NCI-H69 (cell line): Measurements from ENCODE around the gene IFIT3.
"Not testable (repeated sequence)": the region's sequence is repeated elsewhere in the genome, so short reads cannot be mapped to it uniquely, and the experiment has no call there.

Source experiments
- DNase-seq: peaks from one replicate; lab custom pipeline; 2025; lab: John Stamatoyannopoulos, UW

The IFIT3 gene

GRCh38 chr10:89336241-89336640 is 8.4 kb downstream of the IFIT3 start:
- no peak for DNase-seq

- DNase-seq: no peak
These were observed 9.7 kb downstream of the IFIT3 start for GRCh38 chr10:89337484-89337883.

- DNase-seq: no peak
These were observed 10.9 kb downstream of the IFIT3 start for GRCh38 chr10:89338713-89339112.

DNA sequence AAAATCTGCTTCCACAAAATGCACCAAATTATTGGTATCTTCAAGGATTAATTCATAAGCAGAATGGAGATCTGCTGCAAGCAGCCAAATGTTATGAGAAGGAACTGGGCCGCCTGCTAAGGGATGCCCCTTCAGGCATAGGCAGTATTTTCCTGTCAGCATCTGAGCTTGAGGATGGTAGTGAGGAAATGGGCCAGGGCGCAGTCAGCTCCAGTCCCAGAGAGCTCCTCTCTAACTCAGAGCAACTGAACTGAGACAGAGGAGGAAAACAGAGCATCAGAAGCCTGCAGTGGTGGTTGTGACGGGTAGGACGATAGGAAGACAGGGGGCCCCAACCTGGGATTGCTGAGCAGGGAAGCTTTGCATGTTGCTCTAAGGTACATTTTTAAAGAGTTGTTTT is 12.1 kb downstream of the IFIT3 start:
- DNase-seq: no peak

DNA sequence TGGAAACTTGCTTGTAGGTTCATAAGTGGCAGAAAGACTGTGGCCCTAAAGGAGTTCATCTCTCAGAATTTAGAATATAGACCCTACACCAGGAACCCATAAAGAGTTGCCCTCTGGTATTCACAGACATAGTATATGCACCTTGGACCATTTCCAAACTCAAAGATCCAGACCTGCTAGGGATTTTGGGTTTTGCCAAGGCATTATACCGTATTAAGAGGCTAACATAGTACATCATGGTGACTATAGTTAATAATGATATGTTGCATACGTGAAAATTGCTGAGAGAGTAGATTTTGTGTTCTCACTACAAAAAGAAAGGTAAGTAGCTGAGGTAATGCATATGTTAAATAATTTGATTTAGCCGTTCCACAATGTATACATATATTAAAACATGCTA is 13.9 kb downstream of the IFIT3 start:
- DNase-seq: no peak

DNA sequence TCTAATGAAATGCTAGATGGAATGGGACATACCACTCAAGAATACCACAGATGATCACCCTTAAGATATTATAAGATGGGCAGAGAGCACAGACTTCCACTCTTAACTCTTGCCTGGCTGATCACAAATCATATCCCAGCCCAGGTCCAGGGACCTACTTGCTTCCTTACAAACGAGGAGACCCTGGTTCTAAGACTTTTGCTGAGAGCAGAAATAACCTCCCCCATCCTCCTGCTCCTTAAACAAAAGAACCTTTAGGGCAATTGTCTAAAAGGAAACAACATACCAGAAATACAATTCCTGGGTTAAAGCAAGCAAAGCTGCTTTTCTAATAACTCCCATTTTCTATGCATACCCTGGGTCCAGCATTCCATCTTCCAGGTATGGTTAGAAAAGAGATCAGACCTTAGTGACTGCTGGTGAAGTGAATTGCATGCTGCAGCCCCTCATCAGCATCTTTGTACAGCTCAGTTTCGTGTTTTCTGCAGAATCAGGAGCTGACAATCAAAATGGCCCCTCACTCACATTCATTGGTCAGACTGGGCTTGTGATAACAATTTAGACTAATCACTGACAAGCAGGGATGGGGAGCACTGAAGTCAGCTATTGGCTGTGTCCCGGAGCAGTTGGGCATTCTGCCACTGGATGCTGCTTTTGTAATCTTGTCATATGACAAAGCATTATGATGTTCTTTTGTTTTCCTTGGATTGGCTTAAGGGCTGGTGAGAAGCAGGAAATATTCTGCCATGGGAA is 14.6 kb downstream of the IFIT3 start:
- peak; percentile 14 for DNase-seq

DNA sequence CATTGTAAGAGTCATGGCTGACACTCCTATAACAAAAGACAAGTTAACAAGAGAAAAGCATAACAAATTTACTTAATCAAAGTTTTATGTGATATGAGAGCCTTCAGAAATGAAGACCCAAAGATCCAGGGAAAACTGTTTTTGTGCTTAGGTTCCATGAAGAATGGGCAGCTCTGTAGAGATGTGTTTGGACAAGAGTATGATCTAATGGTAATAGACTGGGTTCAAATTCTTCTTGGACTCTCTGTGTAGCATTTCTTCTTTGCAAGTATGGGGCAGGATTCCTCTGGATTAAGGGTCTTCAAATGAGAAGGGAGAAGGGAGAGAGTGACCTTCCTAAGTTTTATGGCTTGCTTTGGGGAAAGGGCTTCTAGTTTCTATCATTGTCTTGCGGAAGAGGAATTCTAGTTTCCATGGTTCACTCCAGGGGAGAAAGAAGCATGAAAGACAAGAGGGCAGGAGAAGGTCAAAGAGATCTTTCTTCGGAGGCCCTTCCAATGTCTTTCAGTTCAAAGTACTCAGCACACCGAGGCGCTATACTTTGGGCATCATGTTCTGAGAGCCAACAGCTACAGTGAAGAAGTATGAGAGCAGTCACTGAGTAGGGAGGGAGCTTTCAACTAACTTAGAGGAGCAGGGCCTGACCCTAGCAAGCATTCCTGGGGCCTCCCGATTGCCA is 15.4 kb downstream of the IFIT3 start:
- DNase-seq: no peak

GRCh38 chr10:89344156-89344555 is 16.4 kb downstream of the IFIT3 start:
- no peak for DNase-seq

DNA sequence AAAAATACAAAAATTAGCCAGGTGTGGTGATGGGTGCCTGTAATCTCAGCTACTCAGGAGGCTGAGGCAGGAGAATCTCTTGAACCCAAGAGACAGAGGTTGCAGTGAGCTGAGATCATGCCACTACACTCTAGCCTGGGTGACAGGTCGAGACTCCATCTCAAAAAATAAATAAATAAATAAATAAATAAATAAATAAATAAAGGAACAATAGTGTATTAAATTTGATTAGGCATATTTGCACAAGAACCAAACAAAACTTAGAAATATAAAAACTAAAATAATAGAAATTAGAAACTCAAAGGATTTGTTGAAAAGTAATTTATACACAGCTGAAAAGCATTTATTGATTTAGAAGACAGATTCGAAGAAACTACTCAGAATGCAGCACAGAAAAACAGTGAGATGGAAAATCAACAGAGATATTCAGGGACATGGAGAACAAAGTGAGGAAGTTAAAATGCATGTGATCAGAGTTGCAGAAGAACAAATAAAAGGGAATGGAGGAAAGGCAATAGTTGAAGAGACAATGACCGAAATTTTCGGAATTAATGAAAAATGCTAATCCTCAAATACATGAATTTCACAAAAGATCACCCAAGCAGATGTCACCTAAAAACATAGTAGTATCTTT is 17.7 kb downstream of the IFIT3 start:
- no peak for DNase-seq

DNA sequence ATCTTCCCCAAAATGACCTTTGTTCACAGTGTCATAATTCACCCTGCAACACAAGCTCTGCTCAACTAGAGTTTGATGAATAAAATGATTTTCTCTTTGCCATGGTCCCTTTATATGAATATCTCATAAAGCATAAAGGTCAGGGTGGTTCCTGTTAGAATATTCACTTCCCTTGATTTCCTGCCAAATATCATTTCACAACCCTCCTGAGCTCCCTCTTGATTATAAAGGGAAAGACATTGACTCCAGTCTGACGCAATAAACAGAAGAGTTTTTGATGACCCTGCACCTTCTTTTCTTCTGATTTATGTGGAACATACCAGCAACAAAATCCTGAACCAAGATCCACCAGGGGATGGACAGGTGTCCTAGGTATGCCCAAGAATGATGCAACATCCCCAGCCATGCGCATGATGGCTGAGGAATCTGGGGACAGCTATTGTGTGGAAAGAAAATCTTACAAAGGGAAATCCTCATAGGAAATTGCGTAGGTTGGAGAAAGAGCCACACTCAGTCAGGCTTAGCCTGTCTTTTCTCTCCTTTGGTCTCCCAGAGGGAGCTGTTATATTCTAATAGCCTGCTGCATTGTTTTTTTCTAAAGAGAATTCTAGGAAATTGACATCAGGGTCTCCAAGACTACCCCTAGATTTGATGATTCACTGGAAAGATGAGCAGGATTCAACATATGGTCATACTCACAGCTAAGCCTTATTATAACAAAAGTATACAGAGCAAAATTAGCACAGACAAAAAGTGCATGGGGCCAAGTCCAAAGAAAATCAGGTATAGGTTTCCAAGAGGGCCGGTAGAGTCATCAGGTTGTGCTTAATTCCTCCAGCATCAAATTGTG is 18.8 kb downstream of the IFIT3 start:
- no peak for DNase-seq

DNA sequence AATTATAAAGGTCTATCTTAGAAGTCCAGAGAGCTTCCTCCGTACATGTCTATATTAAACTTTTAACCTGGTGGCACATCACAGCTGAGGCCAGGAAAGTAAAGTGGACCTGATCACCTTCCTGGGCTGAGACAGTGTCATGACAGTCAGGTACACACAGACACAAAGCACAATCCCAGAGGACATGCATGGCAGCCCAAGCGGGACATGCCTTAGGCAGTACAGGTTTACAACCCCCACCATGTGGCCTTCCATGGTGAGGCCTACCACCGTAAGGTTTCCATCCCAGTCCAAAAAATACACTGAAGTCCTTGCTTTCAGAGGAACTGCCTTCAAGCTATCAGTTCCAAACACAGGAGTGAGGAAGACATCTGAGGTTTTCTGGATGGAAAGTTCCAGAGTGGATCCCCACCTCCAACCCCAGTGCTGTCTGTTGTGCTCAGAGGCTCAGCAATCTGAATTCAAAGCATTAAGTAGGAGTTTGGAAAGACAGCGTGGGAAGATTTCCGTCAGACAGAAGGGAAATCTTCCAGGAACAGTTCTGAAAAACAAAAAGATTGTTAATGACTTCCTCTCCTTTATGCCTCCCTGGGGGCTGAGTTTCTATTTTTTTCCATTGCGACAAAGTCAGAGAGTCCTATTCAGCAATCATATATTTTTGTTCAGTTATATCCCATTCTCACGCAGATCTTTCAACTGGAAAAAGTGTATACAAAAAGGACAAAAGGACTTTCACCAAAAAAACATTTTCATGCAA is 20.1 kb downstream of the IFIT3 start:
- DNase-seq: no peak

GRCh38 chr10:89348481-89348880 is 20.7 kb downstream of the IFIT3 start:
- no peak for DNase-seq

DNA sequence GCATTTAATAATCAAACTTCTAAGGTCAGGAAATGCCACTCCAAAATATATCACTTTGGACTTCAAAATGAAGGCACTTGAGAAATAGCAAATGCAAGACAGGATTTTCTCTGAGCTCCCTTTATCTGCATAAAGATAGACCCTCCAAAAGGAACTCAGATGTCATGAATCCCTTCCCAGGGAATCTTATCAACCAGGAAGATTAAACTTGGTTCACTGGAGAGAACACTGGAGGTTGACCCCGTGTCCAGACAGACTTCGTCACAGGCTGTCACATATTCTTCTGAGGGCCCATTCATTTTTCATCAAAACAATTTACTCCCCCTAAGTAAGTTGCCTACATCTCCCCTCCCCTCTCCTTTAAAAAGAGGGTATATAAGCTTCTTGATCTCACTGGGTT is 21.2 kb downstream of the IFIT3 start:
- no peak for DNase-seq

GRCh38 chr10:89350631-89351315 is 23.0 kb downstream of the IFIT3 start:
- not testable (repeated sequence) for DNase-seq

- no peak for DNase-seq
These were observed 23.6 kb downstream of the IFIT3 start for GRCh38 chr10:89351412-89351779.

DNA sequence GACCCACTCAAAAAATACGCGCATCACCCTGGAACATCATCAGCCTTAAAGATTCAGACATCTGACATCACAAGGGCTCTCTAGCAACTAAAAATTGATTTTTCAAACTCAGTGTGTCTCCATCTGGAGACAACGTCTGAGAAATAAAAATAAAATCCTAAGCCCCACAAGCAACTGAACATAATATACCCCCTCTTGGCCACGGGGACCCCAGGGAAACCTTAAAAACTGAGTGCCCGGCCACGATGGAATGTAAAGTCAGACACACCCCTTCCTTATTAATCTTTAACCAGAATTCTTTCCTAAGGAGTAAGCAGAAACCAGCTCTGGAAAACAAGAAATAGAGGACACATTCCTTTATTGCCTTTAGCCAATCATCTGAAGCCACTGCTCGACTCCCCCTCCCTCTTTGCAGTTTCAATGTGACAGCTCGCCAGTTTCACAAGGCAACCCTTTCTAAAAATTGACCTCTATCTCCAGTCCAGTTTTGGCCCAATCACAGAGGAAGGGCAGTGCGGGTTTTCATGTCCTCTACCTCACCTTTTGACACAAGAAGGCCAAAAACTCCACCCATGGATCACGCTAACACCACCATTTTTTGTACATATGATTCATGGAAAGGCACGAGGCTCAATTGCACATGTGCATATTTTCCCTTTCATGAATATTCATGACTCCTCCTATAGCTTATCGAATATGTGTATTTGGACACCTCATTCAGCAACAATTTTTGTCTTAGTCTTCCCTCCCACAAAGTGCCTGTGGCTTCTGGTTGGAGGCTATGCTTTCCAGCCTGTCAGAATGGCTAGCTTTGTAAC is 24.2 kb downstream of the IFIT3 start:
- DNase-seq: no peak

DNA sequence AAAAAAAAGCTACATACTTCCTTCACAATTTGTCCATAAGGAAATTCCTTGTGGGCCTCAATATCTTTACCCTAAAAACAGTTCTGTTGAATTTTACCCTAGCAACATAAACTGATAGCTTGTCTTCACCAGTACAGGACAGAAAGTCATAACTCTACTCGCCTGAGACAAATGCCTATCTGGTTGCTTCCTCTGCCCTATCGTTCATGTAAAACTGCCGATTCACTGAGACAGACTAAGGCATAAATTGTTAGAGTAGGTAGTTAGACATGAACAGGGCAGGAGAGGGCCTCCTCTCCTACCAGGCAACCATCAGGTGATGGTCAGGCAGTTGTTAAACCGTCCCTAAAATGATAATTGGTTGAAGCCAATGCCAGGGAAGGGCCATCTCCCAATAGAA is 25.0 kb downstream of the IFIT3 start:
- DNase-seq: no peak

GRCh38 chr10:89355394-89355931 is 27.7 kb downstream of the IFIT3 start:
- DNase-seq: no peak

DNA sequence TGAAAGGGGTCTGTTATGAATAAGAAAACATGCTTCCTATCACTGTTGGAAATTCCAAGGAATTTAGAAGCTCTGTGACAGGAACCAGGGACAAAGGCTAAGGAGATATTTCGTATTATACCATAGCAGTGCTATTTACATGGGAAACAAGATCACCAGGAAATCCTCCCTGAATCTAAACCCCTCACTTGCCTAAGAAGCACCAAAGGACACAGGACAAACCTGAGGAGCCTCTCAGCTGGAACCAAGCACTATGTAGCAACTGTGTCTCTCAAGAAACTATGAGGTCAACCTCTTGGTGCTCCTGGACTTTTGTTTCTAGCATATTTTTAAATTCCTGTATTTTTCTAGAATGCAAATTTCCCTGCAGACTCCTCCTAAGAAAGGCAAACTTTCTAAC is 29.3 kb downstream of the IFIT3 start:
- DNase-seq: no peak

DNA sequence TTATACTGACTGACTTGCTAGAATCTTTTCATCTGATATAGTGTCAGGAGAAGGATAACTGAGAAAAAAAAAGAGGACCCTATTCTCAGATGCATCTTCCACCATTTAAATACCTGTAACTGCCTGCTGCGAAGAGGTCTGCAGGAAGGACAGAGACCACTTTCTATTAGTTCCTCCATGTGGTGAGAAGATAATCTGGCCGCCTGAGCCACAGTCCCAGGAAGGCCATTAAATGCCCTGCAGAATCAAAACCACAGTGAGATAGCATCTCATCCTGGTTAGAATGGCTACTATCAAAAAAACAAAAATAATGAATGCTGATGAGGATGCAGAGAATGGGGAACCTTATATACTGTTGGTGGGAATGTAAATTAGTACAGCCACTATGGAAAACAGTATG is 30.2 kb downstream of the IFIT3 start:
- no peak for DNase-seq
